ENCODE data around the gene NDFIP2. TPM values are rescaled to one million over a fixed set of nuclear protein-coding genes. Genes with fewer than 3 reads are reported as not detected.

NDFIP2 gene
- total RNA-seq, 1 donor from 2014 or later: 53.8 TPM

DNA sequence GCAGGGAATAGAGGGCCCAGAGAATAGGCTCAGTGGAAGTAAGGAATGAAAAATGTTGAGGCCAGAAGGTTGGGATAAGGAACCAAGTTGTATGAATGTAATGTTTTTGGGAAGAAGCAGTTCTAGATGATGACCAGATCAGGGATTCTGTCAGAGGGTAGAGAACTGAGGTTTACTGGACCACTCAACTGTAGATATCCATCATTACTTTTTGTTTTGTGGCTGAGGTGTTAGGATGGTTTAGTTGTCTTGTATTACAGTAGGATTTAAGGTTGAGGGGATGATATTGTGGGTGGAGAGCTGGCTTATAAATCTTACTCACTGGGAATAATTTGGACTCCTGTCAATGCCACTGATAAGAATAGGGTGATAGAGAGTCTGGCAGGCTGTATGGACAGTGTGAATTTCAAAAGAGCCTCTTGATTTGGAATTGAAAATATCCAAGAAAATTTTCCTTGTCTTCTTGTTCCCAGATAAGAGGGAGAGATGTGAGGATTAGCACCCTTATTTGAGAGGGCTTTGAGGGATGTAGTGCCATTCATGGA is 22.6 kb downstream of the NDFIP2 start:
- Mint-ChIP-seq H3K27me3 (no peaks in the 10 kb centered on the region), H3K4me1 (ENCODE audit: low read depth) (peaks cover 31% of the 10 kb centered on the region)

DNA sequence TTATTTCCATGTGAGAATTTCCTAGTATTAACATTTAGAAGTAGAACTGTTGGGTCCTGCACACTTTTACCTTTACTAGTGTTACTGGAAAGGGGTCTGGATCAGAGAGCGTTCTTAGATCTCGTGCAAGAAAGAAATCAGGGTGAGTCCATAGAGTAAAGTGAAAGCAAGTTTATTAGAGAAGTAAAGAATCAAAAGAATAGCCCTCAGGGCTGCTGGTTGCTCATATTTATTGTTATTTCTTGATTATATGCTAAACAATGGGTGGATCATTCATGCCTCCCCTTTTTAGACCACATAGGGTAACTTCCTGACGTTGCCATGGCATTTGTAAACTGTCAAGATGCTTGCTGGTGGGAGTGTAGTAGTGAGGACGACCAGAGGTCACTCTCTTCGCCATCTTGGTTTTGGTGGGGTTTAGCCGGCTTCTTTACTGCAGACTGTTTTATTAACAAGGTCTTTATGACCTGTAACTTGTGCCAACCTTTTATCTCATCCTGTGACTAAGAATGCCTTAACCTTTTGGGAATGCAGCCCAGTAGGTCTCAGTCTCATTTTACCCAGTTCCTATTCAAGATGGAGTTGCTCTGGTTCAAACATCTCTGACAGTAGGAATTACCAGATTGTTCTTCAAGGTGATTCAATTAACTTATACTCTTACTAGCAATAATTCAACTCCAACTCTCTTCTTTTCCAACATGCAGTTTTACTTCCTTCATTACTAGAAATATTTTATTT is 27.4 kb downstream of the NDFIP2 start:
- no peaks in the 10 kb centered on the region for H3K27me3 Mint-ChIP-seq
- H3K27ac Mint-ChIP-seq: no peak overlapping the region
- no peaks in the 10 kb centered on the region for H3K36me3 Mint-ChIP-seq (ENCODE audit: insufficient read depth)
- peaks cover 20% of the 10 kb centered on the region for H3K4me1 Mint-ChIP-seq (ENCODE audit: low read depth)
- TF ChIP-seq, protein P1, sequence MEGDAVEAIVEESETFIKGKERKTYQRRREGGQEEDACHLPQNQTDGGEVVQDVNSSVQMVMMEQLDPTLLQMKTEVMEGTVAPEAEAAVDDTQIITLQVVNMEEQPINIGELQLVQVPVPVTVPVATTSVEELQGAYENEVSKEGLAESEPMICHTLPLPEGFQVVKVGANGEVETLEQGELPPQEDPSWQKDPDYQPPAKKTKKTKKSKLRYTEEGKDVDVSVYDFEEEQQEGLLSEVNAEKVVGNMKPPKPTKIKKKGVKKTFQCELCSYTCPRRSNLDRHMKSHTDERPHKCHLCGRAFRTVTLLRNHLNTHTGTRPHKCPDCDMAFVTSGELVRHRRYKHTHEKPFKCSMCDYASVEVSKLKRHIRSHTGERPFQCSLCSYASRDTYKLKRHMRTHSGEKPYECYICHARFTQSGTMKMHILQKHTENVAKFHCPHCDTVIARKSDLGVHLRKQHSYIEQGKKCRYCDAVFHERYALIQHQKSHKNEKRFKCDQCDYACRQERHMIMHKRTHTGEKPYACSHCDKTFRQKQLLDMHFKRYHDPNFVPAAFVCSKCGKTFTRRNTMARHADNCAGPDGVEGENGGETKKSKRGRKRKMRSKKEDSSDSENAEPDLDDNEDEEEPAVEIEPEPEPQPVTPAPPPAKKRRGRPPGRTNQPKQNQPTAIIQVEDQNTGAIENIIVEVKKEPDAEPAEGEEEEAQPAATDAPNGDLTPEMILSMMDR (IDR thresholded peaks at IDR 0.05; ENCODE audit: unreplicated experiment): no peak
- no peak for DNase-seq (ENCODE audit: low spot score, unreplicated experiment)
- no peak overlapping the region for H3K4me3 Mint-ChIP-seq (ENCODE audit: low read depth)
- H3K9me3 Mint-ChIP-seq (ENCODE audit: low read depth): no peaks in the 10 kb centered on the region

More for the DNA sequence above, 22.6 kb downstream of the NDFIP2 start:
- Mint-ChIP-seq H3K4me3 (ENCODE audit: low read depth) (no peak overlapping the region), H3K27ac (no peak overlapping the region), H3K36me3 (ENCODE audit: insufficient read depth) (peaks cover 26% of the 10 kb centered on the region), H3K9me3 (ENCODE audit: low read depth) (peaks cover 26% of the 10 kb centered on the region)
- DNase-seq (ENCODE audit: low spot score, unreplicated experiment): no peak
- TF ChIP-seq, protein P1 (IDR thresholded peaks at IDR 0.05; ENCODE audit: unreplicated experiment): no peak

DNA sequence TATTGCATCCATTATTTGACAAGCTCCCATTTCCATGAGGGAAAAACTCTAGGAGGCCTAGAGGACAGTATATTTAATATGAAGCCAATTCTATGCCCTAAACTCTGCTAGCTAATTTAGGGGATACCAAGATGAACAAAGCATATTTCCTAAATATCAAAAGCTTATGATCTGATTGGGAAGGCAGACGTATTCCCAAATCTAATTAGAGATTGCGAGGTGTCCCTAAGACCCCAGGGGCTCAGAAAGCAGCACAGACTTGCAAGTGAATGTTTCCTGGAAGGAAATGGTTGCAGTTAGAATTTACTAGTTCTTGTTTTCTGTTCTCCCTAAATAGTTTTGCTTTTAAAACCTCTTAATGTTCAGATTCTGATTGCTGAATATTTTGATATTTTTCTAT is 30.7 kb downstream of the NDFIP2 start:
- Mint-ChIP-seq H3K27me3 (no peaks in the 10 kb centered on the region), H3K36me3 (ENCODE audit: insufficient read depth) (no peaks in the 10 kb centered on the region), H3K4me1 (ENCODE audit: low read depth) (peaks cover 19% of the 10 kb centered on the region), H3K4me3 (ENCODE audit: low read depth) (no peak overlapping the region), H3K9me3 (ENCODE audit: low read depth) (no peaks in the 10 kb centered on the region), H3K27ac (no peak overlapping the region)
- DNase-seq (ENCODE audit: low spot score, unreplicated experiment): no peak
- TF ChIP-seq, protein P1 (IDR thresholded peaks at IDR 0.05; ENCODE audit: unreplicated experiment): no peak

DNA sequence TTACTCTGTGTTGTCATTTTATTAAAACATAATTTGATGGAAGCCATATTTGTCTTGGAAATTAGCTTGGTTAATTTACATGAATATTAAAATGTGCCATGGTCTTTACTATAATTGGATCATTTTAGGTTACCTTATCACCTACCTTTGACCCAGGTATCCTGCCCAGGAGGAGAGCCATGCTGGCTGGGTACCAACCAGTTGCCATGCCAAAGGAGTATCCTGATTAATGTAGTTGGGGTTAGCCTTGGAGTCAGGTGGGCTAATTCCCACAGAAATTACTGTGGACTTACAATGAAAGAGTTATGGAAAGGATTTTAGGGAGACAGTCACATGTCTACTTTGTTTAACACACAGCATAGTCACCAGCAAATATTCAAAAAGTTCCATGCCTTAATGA is 32.0 kb downstream of the NDFIP2 start:
- Mint-ChIP-seq H3K4me3 (ENCODE audit: low read depth) (no peak overlapping the region), H3K27me3 (no peaks in the 10 kb centered on the region), H3K4me1 (ENCODE audit: low read depth) (peaks cover 18% of the 10 kb centered on the region), H3K9me3 (ENCODE audit: low read depth) (no peaks in the 10 kb centered on the region), H3K27ac (no peak overlapping the region), H3K36me3 (ENCODE audit: insufficient read depth) (no peaks in the 10 kb centered on the region)
- TF ChIP-seq, protein P1 (IDR thresholded peaks at IDR 0.05; ENCODE audit: unreplicated experiment): no peak
- DNase-seq (ENCODE audit: low spot score, unreplicated experiment): no peak

DNA sequence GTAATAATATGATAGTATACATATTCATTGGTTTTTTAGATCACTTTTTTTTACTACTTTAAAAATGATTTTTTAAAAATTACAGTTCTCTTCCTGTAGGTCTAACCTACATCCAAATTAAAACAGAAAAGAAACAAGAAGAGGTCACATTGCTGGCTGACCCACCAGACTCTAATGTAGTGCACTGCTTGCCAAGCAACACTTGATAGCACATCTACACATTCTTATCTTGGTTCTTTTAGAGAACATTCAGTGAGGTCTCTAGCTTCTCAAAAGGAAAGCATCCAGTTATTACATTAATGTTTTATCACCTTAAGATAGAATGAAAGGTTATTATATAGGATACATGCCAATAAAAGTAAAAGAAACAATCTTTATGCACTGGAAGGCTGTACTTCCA is 35.6 kb downstream of the NDFIP2 start:
- TF ChIP-seq, protein P1 (IDR thresholded peaks at IDR 0.05; ENCODE audit: unreplicated experiment): no peak
- Mint-ChIP-seq H3K9me3 (ENCODE audit: low read depth) (no peaks in the 10 kb centered on the region), H3K36me3 (ENCODE audit: insufficient read depth) (peaks cover 3% of the 10 kb centered on the region)

More for the DNA sequence above, 35.6 kb downstream of the NDFIP2 start:
- no peak overlapping the region for H3K4me3 Mint-ChIP-seq (ENCODE audit: low read depth)
- H3K27ac Mint-ChIP-seq: no peak overlapping the region
- H3K4me1 Mint-ChIP-seq (ENCODE audit: low read depth): peaks cover 5% of the 10 kb centered on the region
- DNase-seq (ENCODE audit: low spot score, unreplicated experiment): no peak
- H3K27me3 Mint-ChIP-seq: no peaks in the 10 kb centered on the region

Data from progenitor cell of endocrine pancreas (in vitro differentiated cells).